Activated CD4-positive, alpha-beta T cell treated with anti-CD3 and anti-CD28 coated beads for 36 hours (primary cell): ENCODE measurements around the gene DNMT1. TPM values are rescaled to one million over a fixed set of nuclear protein-coding genes. Genes with fewer than 3 reads are reported as not detected.

Experiments
- ATAC-seq: fragments of 200-7000 bp; cut with Tn5 transposase; one replicate; pipeline ENCODE4 v1.10.0; 2021; ENCODE audit warnings: mild to moderate bottlenecking, moderate library complexity
- CTCF ChIA-PET: fragments of 350-600 bp; sonication (Branson Sonifier 250); formaldehyde crosslinking; loops from one replicate; lab custom pipeline; 2021; ENCODE audit warnings: antibody characterized with exemption; lab: Charles Lee
- POLR2A ChIA-PET: fragments of 350-600 bp; sonication (Branson Sonifier 250); formaldehyde crosslinking; loops from one replicate; lab custom pipeline; 2021; ENCODE audit warnings: antibody characterized with exemption, inconsistent platforms; lab: Charles Lee
- DNase-seq: peaks from one replicate; pipeline ENCODE4 v3.0.0-alpha.2; 2020
- H3K27ac Mint-ChIP-seq: one replicate; pipeline ENCODE4 v1.8.0; 2021; ENCODE audit warnings: mixed read lengths
- H3K27me3 Mint-ChIP-seq: one replicate; pipeline ENCODE4 v1.8.0; 2021; ENCODE audit warnings: mixed read lengths
- H3K36me3 Mint-ChIP-seq: one replicate; pipeline ENCODE4 v1.8.0; 2021; ENCODE audit warnings: low read depth, mixed read lengths
- H3K4me1 Mint-ChIP-seq: one replicate; pipeline ENCODE4 v1.8.0; 2021; ENCODE audit warnings: mixed read lengths
- H3K4me3 Mint-ChIP-seq: one replicate; pipeline ENCODE4 v1.8.0; 2021; ENCODE audit warnings: mild to moderate bottlenecking, moderate library complexity, mixed read lengths
- H3K9me3 Mint-ChIP-seq: one replicate; pipeline ENCODE4 v1.8.0; 2021; ENCODE audit warnings: low read depth, mixed read lengths
- intact Hi-C, 2 experiments: fragments of 100-400 bp; cut with DNase I in 1 of 2; cut with micrococcal nuclease in 1 of 2; formaldehyde crosslinking; loops; one replicate each; pipeline versions ENCODE4 v1.14.2 to v1.15.1; 2022 to 2024; cut with DNase I, micrococcal nuclease
- total RNA-seq, 2 experiments: library from RNA; stranded (reverse); gene quantifications; one replicate each; pipeline ENCODE4 v1.2.3, GENCODE V29; 2021

The DNMT1 gene
- total RNA-seq, 2 experiments from 2014 or later: 374 to 385 TPM

GRCh38 chr19:10230173-10230860, 35.6 kb upstream of the DNMT1 start:
- ATAC-seq: peak; percentile 61
- Mint-ChIP-seq H3K4me1 (peaks cover 18% of the 10 kb centered on the region), H3K27me3 (no peaks in the 10 kb centered on the region), H3K4me3 (peak overlapping the region; percentile 81), H3K27ac (peak overlapping the region; percentile 84), H3K36me3 (no peaks in the 10 kb centered on the region), H3K9me3 (no peaks in the 10 kb centered on the region)
- intact Hi-C loops: loop anchor here (1.0 to 2.0 kb wide), 3 partner anchors 20 to 61 kb away; partner anchors contain the start of gene DNMT1 (in 1 of the 2)
- peak; percentile 76 for DNase-seq
- CTCF ChIA-PET: interaction anchor here (1.0 to 1.8 kb wide), 2 partner anchors 20 kb away, joined by 4 to 9 read pairs; no protein-coding TSS in a partner anchor
- POLR2A ChIA-PET: no interaction called here

DNA sequence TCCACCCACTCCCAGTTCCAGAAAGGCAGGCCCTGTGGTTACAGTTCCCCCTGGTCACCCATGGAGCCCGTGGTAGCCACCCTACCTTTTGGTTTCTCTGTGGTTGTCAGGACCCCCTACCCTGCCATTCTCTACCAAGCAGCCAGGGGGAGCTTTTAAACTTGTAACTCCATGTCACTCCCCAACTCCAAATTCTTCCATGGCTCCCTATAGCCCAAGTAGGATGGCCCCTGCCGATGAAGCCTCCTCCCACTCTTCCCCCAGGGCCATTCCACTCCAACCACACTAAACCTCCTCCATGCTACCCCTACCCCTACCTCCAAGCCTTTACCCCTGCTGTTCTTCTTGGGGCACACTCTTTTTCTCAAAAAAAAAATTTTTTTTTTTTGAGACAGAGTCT, 34.2 kb upstream of the DNMT1 start:
- Mint-ChIP-seq H3K9me3 (no peaks in the 10 kb centered on the region), H3K27ac (no peak overlapping the region), H3K4me3 (peak overlapping the region; percentile 81), H3K4me1 (peaks cover 16% of the 10 kb centered on the region), H3K27me3 (no peaks in the 10 kb centered on the region), H3K36me3 (peaks cover 2% of the 10 kb centered on the region)
- POLR2A ChIA-PET: interaction anchor here (0.6 kb wide), 1 partner anchor 42 kb away, joined by 3 read pairs; the partner anchor contains the start of gene ICAM1
- CTCF ChIA-PET: interaction anchor here (0.6 to 1.6 kb wide), 7 partner anchors 9 to 160 kb away, joined by 3 to 18 read pairs (median 3); no protein-coding TSS in a partner anchor
- ATAC-seq (no peak), DNase-seq (peak; percentile 60)
- intact Hi-C loops: no loop called here

GRCh38 chr19:10228393-10228792, 33.6 kb upstream of the DNMT1 start:
- ATAC-seq (no peak), DNase-seq (no peak)
- Mint-ChIP-seq H3K36me3 (peaks cover 3% of the 10 kb centered on the region), H3K27ac (no peak overlapping the region), H3K27me3 (no peaks in the 10 kb centered on the region), H3K4me1 (peaks cover 16% of the 10 kb centered on the region), H3K4me3 (no peak overlapping the region), H3K9me3 (no peaks in the 10 kb centered on the region)
- CTCF ChIA-PET: interaction anchor here (0.9 to 1.6 kb wide), 7 partner anchors 10 to 160 kb away, joined by 3 to 18 read pairs (median 3); no protein-coding TSS in a partner anchor
- intact Hi-C loops: no loop called here
- POLR2A ChIA-PET: interaction anchor here (0.6 kb wide), 1 partner anchor 42 kb away, joined by 3 read pairs; the partner anchor contains the start of gene ICAM1

DNA sequence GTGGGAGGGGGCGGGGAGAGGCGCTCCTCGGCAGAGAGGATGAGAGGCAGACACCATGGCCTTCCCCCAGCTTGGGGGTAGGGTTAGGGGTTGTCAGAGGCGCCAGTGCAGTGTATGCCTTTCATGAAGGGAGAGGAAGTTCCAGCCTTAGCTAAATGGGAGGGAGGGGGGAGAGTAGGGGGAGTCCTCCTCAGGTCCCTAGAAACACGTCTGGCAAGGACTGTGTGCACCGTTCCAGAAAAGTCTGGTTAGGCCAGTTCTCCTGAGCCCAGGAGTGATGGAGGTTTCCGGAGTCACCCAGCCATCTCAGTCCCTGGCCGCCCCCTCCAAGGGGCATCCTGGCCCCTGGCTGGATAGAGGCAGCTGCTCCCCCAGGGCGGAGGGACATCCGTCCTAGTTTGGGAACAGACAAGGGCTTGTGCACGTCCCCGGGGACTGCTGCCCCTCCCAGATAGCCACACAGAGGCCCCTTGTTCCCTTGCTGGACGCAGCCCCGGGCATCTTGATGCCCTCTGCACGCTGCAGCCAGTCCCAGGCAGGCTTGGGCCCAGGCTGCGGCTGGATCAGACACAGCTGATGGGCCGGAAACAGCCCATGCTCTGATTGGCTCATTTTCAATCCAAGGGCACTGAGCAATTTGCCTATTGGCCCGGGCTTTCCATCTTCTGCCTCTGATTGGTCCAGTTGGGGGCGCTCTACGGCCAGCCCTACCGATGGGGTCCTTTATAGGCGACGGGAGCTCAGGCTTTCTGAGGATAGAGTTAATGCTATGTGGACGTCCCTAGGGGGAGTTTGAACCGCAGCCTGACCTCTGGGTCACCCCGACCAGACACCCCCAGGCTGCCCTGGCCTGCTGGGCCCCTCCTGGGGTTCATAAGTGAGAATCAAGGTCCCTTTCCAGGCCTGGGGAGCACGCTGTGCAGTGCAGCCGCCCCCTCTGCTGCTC, 32.5 kb upstream of the DNMT1 start:
- Mint-ChIP-seq H3K4me3 (no peak overlapping the region), H3K4me1 (peaks cover 16% of the 10 kb centered on the region), H3K27ac (no peak overlapping the region), H3K27me3 (no peaks in the 10 kb centered on the region), H3K36me3 (peaks cover 6% of the 10 kb centered on the region), H3K9me3 (no peaks in the 10 kb centered on the region)
- ChIA-PET POLR2A (no interaction called here), CTCF (interaction anchor here (0.6 to 2.6 kb wide), 5 partner anchors 13 to 167 kb away, joined by 3 to 18 read pairs (median 6); no protein-coding TSS in a partner anchor)
- DNase-seq (peak; percentile 24), ATAC-seq (no peak)
- intact Hi-C loops: no loop called here

- peaks cover 9% of the 10 kb centered on the region for H3K36me3 Mint-ChIP-seq
- H3K4me3 Mint-ChIP-seq: no peak overlapping the region
- DNase-seq (no peak), ATAC-seq (no peak)
- CTCF ChIA-PET: interaction anchor here (0.8 to 2.6 kb wide), 4 partner anchors 12 to 24 kb away, joined by 3 to 14 read pairs (median 5); no protein-coding TSS in a partner anchor
- intact Hi-C loops: no loop called here
- no peaks in the 10 kb centered on the region for H3K27me3 Mint-ChIP-seq
- peaks cover 13% of the 10 kb centered on the region for H3K4me1 Mint-ChIP-seq
- H3K9me3 Mint-ChIP-seq: no peaks in the 10 kb centered on the region
- POLR2A ChIA-PET: interaction anchor here (0.6 kb wide), 1 partner anchor 13 kb away, joined by 4 read pairs; no protein-coding TSS in a partner anchor
- H3K27ac Mint-ChIP-seq: no peak overlapping the region
Observed at GRCh38 chr19:10226376-10227025, 31.7 kb upstream of the DNMT1 start.

GRCh38 chr19:10226021-10226375, 31.2 kb upstream of the DNMT1 start:
- intact Hi-C loops: no loop called here
- ATAC-seq (no peak), DNase-seq (no peak)
- Mint-ChIP-seq H3K27me3 (no peaks in the 10 kb centered on the region), H3K4me3 (no peak overlapping the region), H3K9me3 (no peaks in the 10 kb centered on the region), H3K36me3 (peaks cover 9% of the 10 kb centered on the region), H3K4me1 (peaks cover 12% of the 10 kb centered on the region), H3K27ac (no peak overlapping the region)
- CTCF ChIA-PET: interaction anchor here (0.7 to 2.6 kb wide), 7 partner anchors 12 to 71 kb away, joined by 3 to 14 read pairs (median 4); no protein-coding TSS in a partner anchor
- POLR2A ChIA-PET: no interaction called here

GRCh38 chr19:10224337-10224736, 29.6 kb upstream of the DNMT1 start:
- H3K27ac Mint-ChIP-seq: no peak overlapping the region
- intact Hi-C loops: no loop called here
- H3K27me3 Mint-ChIP-seq: no peaks in the 10 kb centered on the region
- H3K4me3 Mint-ChIP-seq: no peak overlapping the region
- ATAC-seq (no peak), DNase-seq (no peak)
- no peaks in the 10 kb centered on the region for H3K9me3 Mint-ChIP-seq
- CTCF ChIA-PET: no interaction called here
- POLR2A ChIA-PET: no interaction called here
- peaks cover 9% of the 10 kb centered on the region for H3K36me3 Mint-ChIP-seq
- peaks cover 4% of the 10 kb centered on the region for H3K4me1 Mint-ChIP-seq

DNA sequence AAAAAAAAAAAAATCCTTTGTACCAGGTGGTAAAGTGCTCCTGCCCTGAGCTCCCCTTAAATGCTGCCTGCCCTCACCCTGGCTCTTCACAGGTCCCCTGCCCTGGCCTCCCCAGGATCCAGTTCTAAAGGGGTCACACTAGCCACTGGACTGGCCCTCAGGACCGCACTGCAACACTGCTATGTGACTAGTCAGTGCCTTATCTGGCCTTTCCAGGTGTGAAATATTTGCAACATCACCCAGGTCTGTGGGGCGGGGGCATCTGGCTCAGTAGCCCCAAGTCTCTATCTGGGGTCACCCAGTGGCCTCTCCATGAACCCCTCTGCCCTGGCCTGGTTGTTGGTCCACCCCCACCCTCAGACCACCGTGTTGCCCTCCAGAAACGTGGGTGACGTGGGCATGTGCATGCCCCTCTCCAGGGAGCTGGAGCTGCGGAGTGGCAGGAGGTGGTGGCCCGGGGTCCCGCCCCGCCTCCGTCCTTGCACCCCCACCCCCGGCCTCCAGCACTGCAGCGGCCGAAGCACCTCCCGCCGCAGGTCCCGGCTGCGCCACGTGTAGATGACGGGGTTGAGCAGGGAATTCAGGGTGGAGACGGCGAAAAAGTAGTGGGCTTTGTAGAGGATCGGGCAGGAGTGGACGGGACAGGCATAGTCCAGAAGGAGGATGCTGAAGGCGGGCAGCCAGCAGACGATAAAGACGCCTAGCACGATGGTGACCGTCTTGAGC, 28.9 kb upstream of the DNMT1 start:
- ChIA-PET CTCF (interaction anchor here (1.0 kb wide), 1 partner anchor 22 kb away, joined by 4 read pairs; no protein-coding TSS in a partner anchor), POLR2A (interaction anchor here (0.6 kb wide), 1 partner anchor 27 kb away, joined by 10 read pairs; no protein-coding TSS in a partner anchor)
- Mint-ChIP-seq H3K9me3 (no peaks in the 10 kb centered on the region), H3K36me3 (peaks cover 9% of the 10 kb centered on the region), H3K27ac (no peak overlapping the region), H3K4me3 (no peak overlapping the region), H3K4me1 (peaks cover 2% of the 10 kb centered on the region), H3K27me3 (no peaks in the 10 kb centered on the region)
- ATAC-seq (no peak), DNase-seq (no peak)
- intact Hi-C loops: no loop called here

DNA sequence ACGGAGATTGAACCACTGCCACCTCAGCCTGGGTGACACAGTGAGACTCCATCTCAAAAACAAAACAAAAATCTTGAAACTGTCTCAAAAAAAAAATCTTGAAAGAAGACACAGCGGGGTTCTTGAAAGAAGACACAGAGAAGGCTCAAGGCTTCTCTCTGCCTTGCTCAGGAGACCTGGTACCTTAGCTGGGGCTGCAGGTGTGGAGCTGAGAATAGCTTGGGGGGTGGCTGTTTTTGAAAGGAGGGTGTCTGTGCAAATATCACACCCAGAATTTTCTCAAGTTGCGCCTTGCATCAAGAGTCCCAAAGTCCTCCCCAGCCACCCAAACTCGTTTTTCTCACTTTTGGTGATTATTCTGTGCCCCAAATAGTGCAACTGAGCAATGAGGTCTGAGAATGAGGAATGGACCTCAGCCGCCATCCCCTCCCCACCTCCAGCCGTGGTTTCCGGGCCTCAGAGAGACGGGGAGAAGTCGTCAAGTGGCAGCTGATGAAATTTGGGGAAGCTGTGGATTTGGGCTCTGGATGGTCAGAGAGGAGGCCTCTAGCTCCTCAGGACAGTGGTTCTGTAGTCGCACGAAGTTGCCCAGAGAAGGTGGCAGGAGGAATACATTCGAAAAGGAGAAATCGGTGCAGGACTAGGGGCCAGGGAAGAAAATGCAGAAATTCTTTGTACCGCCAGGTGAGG, 27.6 kb upstream of the DNMT1 start:
- H3K36me3 Mint-ChIP-seq: peaks cover 9% of the 10 kb centered on the region
- no peak for ATAC-seq
- intact Hi-C loops: no loop called here
- H3K27ac Mint-ChIP-seq: no peak overlapping the region
- H3K4me3 Mint-ChIP-seq: no peak overlapping the region
- no peak for DNase-seq
- ChIA-PET CTCF (interaction anchor here (0.6 kb wide), 1 partner anchor 93 kb away, joined by 3 read pairs; no protein-coding TSS in a partner anchor), POLR2A (interaction anchor here (0.6 kb wide), 1 partner anchor 43 kb away, joined by 5 read pairs; no protein-coding TSS in a partner anchor)
- peaks cover 2% of the 10 kb centered on the region for H3K4me1 Mint-ChIP-seq
- H3K27me3 Mint-ChIP-seq: no peaks in the 10 kb centered on the region
- H3K9me3 Mint-ChIP-seq: no peaks in the 10 kb centered on the region

- H3K9me3 Mint-ChIP-seq: no peaks in the 10 kb centered on the region
- CTCF ChIA-PET: interaction anchor here (0.7 to 2.1 kb wide), 5 partner anchors 16 to 159 kb away, joined by 3 to 8 read pairs (median 5); partner anchors contain the start of genes DNMT1 and TYK2
- intact Hi-C loops: no loop called here
Observed at GRCh38 chr19:10220695-10221094, 25.9 kb upstream of the DNMT1 start.

More at GRCh38 chr19:10220695-10221094, 25.9 kb upstream of the DNMT1 start:
- no peak for DNase-seq
- no peak overlapping the region for H3K27ac Mint-ChIP-seq
- ATAC-seq: no peak
- no peaks in the 10 kb centered on the region for H3K27me3 Mint-ChIP-seq
- H3K4me1 Mint-ChIP-seq: peaks cover 2% of the 10 kb centered on the region
- H3K4me3 Mint-ChIP-seq: no peak overlapping the region
- POLR2A ChIA-PET: no interaction called here
- H3K36me3 Mint-ChIP-seq: peaks cover 9% of the 10 kb centered on the region
